ENCODE measurements around the gene C1orf56. TPM values are rescaled to one million over a fixed set of nuclear protein-coding genes. Genes with fewer than 3 reads are reported as not detected.
A peak's percentile ranks its signal among the peaks of the same experiment; 100 is the strongest.
"Not testable (repeated sequence)": the region's sequence is repeated elsewhere in the genome, so short reads cannot be mapped to it uniquely, and the experiment has no call there.

Gene C1orf56
- total RNA-seq, 1 experiment from 2014 or later = 2.4 TPM

GRCh38 chr1:151060657-151061421, 13.3 kb downstream of the C1orf56 start:
- DNase-seq (ENCODE audit: low spot score) = no peak

GRCh38 chr1:151061704-151062103, 14.2 kb downstream of the C1orf56 start:
- DNase-seq (ENCODE audit: low spot score) = no peak

GRCh38 chr1:151062741-151063371, 15.3 kb downstream of the C1orf56 start:
- DNase-seq (ENCODE audit: low spot score) = no peak

GRCh38 chr1:151065089-151065645, 17.6 kb downstream of the C1orf56 start:
- DNase-seq (ENCODE audit: low spot score) = no peak

GRCh38 chr1:151067185-151067584, 19.6 kb downstream of the C1orf56 start:
- DNase-seq (ENCODE audit: low spot score) = no peak

GRCh38 chr1:151069103-151069486, 21.5 kb downstream of the C1orf56 start:
- no peak for DNase-seq (ENCODE audit: low spot score)

GRCh38 chr1:151070474-151071276, 23.1 kb downstream of the C1orf56 start, which contains the start of gene GABPB2:
TSS of gene GABPB2 (plus strand) at chr1:151070761. CDS start at chr1:151088190, 17,429 bp downstream.
- peak; percentile 91 for DNase-seq (ENCODE audit: low spot score)

GRCh38 chr1:151072224-151072623, 24.7 kb downstream of the C1orf56 start:
- DNase-seq (ENCODE audit: low spot score) = no peak

- no peak for DNase-seq (ENCODE audit: low spot score)
These were observed 38.5 kb downstream of the C1orf56 start for GRCh38 chr1:151085953-151086559.

- not testable (repeated sequence) for DNase-seq (ENCODE audit: low spot score)
These were observed 49.9 kb downstream of the C1orf56 start for GRCh38 chr1:151097426-151097825.

- no peak for DNase-seq (ENCODE audit: low spot score)
These were observed 50.6 kb downstream of the C1orf56 start for GRCh38 chr1:151098126-151098525.

Small RNA genes lying within 50 kb of the gene (small RNA-seq; reads per million reads assigned to genes)
- gene RNU6-884P = not detected

Other genes with a start within 250 kb of the C1orf56 start
- gene CTSK, start 239.5 kb upstream of the C1orf56 start, total RNA-seq (2014; rRNA removed; shearing (Covaris generic)) = 0.61 and 1.5 TPM in 2 replicates
- 11.7 and 11.9 TPM in 2 replicates for gene ARNT, start 171.2 kb upstream of the C1orf56 start, total RNA-seq (2014; rRNA removed; shearing (Covaris generic))
- gene CTXND2, start 160.6 kb upstream of the C1orf56 start, total RNA-seq (2014; rRNA removed; shearing (Covaris generic)) = not detected in 2 replicates
- gene SETDB1, start 121.4 kb upstream of the C1orf56 start, total RNA-seq (2014; rRNA removed; shearing (Covaris generic)) = 23.6 and 29.2 TPM in 2 replicates
- 152 and 162 TPM in 2 replicates for gene CERS2, start 72.9 kb upstream of the C1orf56 start, total RNA-seq (2014; rRNA removed; shearing (Covaris generic))
- gene ANXA9, start 65.5 kb upstream of the C1orf56 start, total RNA-seq (2014; rRNA removed; shearing (Covaris generic)) = 49.4 and 50.4 TPM in 2 replicates
- 19.5 and 19.8 TPM in 2 replicates for gene MINDY1, start 40.8 kb upstream of the C1orf56 start, total RNA-seq (2014; rRNA removed; shearing (Covaris generic))
- 9.3 and 15.4 TPM in 2 replicates for gene PRUNE1, start 39.3 kb upstream of the C1orf56 start, total RNA-seq (2014; rRNA removed; shearing (Covaris generic))
- gene BNIPL, start 11.2 kb upstream of the C1orf56 start, total RNA-seq (2014; rRNA removed; shearing (Covaris generic)) = 0.18 and 0.28 TPM in 2 replicates
- 35.2 and 35.7 TPM in 2 replicates for gene CDC42SE1, start 11.9 kb downstream of the C1orf56 start, total RNA-seq (2014; rRNA removed; shearing (Covaris generic))
- 0.73 and 1.5 TPM in 2 replicates for gene MLLT11, start 12.6 kb downstream of the C1orf56 start, total RNA-seq (2014; rRNA removed; shearing (Covaris generic))
- 4.6 and 6.1 TPM in 2 replicates for gene GABPB2, start 23.0 kb downstream of the C1orf56 start, total RNA-seq (2014; rRNA removed; shearing (Covaris generic))
- 0.13 TPM in 1 of 2 replicates, not detected in the other for gene SEMA6C, start 98.9 kb downstream of the C1orf56 start, total RNA-seq (2014; rRNA removed; shearing (Covaris generic))
- not detected in 2 replicates for gene TNFAIP8L2, start 108.9 kb downstream of the C1orf56 start, total RNA-seq (2014; rRNA removed; shearing (Covaris generic))
- gene LYSMD1, start 118.2 kb downstream of the C1orf56 start, total RNA-seq (2014; rRNA removed; shearing (Covaris generic)) = 0.43 and 0.60 TPM in 2 replicates
- 37.6 and 48.4 TPM in 2 replicates for gene SCNM1, start 118.4 kb downstream of the C1orf56 start, total RNA-seq (2014; rRNA removed; shearing (Covaris generic))
- not detected in 2 replicates for gene TMOD4, start 128.2 kb downstream of the C1orf56 start, total RNA-seq (2014; rRNA removed; shearing (Covaris generic))
- gene VPS72, start 142.4 kb downstream of the C1orf56 start, total RNA-seq (2014; rRNA removed; shearing (Covaris generic)) = 48.9 and 49.1 TPM in 2 replicates
- 23.6 and 31.2 TPM in 2 replicates for gene PIP5K1A, start 150.8 kb downstream of the C1orf56 start, total RNA-seq (2014; rRNA removed; shearing (Covaris generic))
- 190 and 195 TPM in 2 replicates for gene PSMD4, start 207.0 kb downstream of the C1orf56 start, total RNA-seq (2014; rRNA removed; shearing (Covaris generic))
- gene ZNF687, start 234.5 kb downstream of the C1orf56 start, total RNA-seq (2014; rRNA removed; shearing (Covaris generic)) = 39.2 TPM in 2 replicates